HG02571 (cell line): ENCODE data around the gene CYP46A1.

Experiments
- ATAC-seq: cut with Tn5 transposase; IDR thresholded peaks from one replicate; pipeline ENCODE4 v1.9.1; 2021; ENCODE audit warnings: mild to moderate bottlenecking, moderate library complexity; ENCODE audit not compliant: unreplicated experiment

CYP46A1 gene

DNA sequence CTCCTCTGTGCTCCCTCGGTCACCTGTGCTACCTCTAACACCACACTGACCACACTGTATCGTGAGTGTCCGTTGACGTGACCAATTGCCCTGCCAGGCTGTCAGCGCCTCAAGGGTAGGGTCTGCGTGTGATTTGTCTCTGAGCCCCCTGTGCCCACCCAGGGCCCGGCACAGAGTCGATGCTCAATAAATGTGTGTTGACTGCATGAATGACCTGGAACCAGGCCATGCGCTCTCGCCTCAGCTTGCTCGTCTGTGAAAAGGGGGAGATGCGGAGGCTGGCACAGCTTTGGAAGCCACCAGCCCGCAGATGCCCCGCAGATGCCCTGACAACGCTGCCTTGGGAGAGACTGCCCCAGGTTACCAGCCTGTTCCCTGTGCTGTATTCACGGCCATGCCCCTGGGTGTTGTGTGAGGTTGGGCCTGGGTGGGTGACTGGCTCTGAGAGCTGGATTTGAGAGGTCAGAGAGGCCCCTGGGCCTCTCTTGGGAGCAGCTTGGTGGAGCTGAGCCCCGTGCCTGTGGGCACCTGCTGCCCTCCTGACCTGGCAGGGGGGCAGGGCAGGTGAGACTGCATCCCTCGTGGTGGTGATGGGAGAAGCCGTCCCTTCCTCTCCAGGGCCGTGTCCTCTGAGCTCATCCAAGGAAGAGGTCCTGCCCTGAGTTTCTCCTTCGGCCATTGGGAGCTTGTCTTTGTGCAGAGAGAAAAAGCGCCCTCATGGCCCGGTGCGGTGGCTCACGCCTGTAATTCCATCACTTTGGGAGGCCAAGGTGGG is 43.2 kb downstream of the CYP46A1 start:
- ATAC-seq: no peak

DNA sequence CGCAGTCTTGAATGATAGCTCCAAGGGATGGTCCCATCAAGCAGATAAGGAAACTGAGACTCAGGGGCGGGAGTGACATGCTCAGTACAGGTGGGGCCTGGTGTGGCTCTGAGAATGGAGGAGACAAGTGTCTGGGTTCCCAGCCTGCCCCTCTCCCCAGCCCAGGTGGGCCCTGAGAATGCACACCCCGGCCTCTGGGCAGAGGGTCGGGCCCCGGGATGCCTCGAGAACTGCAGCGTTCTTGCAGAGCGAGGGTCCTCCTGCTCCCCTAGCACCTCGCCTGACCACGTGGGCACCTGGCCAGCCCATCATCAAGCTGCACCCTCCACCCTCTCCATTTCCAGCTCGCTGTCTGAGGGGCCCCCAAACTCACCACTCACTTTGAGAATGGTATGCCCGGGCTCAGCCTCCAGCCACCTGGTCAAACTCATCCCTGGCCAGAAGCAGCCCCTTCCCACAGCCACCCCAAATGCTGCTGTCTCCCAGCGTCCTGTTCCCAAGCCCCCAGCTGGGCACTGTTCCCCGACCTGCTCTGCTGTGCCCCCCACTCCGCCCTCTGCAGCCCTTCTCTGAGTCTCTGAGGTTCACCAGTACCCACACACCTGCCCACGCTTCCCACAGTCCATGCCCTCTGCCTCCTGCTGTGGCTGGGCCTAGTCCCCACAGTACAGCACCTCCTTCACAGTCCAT is 44.3 kb downstream of the CYP46A1 start:
- ATAC-seq: no peak

DNA sequence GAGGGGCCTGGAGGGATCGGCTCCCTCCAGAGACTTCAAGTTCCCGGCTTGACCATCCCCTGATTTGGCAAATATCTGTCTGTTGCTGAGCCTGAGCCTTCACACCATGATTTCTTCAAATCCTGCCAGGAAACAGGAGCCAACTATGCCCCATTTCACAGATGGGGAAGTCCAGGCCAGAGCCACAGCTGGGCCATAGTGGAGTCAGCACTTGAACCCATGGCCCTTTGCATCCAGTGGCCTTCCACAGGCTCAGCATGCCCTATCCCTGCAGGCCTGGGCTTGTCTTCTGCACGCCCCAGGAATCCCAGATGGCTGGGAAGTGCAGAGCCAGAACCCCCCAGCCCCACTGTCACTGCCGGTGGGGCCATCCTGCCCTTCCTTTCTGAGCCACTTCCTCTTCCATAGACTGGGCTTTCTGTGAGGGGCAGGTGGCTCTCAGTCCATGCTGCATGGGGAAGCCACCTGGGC is 44.9 kb downstream of the CYP46A1 start:
- no peak for ATAC-seq

DNA sequence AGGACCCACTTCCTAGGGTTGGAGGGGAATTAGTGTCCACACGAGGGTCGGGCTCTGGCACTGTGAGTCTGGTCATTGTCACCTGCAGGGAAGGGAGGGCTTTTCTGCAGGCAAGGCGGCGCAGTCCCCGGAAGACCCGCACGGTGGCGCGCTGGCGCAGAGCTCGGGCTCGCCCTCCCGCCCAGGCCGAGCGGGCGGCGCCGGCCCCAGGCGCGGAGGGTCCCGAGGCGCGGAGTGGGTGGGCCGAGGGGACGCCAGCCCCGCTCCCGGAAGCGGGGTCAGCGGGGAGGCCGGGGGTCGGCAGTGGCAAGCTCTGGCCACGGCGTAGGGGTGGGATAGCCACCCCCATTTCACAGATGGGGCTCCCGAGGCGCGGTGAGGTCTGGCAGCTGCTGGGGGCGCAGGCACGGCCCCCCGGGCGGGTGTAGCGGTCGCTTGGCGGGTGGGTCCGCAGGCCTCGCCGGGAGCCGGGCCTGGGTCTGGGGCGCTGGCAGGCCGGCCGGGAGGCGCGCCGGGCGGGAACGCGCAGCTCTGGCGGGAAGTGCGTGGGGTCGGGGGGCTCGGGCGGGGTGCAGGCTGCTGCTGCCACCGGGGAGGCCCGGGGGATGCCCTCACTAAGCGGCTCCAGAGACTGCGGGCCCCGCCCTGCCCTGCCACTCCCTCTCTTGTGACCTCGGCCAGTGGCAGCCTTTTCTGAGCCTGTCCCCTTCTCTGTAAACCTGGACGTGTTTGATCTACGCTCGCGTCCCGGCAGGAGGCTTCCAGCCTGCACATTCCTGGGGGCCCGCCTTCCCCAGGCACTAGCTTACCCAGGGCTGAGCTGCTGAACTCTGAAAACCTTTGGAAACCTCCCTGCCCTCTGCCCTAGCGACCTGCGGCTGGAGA is 46.1 kb downstream of the CYP46A1 start:
- ATAC-seq: no peak

DNA sequence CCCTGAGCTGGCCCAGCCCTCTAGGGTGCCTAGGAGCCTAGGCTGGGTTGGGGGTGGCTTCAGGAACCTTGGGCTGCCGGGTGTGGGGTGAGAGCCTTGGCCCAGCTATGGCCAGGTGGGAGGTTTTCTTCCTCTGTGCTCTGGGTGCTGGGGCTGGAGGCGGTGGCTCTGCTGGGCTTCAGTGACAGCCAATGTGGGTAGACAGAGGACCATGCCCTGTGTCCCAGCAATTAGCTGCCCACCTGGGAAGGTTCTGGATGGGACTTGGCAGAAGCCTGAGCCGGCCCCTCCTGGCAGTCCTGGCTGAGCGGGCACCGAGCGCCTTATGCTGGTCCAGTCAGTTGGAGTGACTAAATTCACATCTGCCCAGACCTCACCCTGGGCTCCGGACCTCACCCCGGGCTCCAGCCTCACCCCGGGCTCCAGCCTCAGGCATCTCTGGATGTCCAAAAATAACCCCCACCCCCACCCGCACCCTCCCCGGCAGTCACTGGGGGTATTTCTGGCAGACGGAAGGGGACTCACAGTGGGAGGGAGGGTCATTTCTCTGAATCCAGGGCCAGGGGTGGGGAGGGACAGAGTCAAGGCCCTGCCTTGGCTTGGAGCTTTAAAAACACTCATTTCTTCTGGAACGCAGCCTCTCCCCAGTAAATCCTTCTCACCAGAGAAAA is 46.9 kb downstream of the CYP46A1 start:
- ATAC-seq: no peak

DNA sequence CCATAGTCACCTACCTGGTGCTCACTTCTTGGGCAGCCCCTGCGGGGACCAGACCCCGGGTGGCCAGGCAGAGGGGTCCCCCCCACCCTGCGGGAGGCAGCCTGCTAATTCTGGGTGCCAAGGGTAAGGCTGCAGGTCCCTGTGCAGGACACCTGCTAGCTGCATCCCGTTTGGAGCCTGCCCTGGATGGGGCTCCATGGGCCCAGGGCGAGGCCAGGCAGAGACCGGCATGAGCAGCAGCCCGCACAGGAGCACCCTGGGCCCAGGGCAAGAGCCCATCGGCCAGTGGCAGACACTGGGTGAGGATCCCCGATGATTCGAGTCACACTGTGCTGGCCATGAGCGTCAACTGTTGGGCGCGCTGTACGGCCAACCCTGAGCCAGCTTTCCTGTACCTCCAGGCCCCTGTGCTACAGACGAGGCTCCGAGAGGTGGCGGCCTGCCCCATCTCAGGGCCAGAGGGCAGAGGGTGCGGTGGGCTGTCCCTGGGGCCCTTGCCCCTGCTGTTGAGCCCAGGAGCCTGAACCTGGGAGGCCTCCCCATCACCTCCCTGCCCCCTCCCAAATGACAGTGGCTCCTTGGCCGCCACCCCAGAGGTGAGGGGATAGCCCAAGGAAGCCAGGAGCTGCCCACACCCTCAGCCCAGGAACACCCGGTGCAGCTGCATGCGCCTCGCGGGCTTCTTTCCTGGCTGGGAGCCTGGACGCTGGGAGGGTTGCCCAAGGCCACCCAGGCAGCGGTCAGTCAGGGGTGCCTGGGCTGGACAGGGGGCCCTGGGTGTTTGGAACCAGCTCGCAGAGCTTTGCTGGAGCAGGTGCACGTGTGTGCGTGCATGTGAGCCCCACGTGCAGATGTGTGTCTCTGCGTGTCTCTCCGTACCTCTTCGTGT is 47.7 kb downstream of the CYP46A1 start:
- ATAC-seq: no peak

DNA sequence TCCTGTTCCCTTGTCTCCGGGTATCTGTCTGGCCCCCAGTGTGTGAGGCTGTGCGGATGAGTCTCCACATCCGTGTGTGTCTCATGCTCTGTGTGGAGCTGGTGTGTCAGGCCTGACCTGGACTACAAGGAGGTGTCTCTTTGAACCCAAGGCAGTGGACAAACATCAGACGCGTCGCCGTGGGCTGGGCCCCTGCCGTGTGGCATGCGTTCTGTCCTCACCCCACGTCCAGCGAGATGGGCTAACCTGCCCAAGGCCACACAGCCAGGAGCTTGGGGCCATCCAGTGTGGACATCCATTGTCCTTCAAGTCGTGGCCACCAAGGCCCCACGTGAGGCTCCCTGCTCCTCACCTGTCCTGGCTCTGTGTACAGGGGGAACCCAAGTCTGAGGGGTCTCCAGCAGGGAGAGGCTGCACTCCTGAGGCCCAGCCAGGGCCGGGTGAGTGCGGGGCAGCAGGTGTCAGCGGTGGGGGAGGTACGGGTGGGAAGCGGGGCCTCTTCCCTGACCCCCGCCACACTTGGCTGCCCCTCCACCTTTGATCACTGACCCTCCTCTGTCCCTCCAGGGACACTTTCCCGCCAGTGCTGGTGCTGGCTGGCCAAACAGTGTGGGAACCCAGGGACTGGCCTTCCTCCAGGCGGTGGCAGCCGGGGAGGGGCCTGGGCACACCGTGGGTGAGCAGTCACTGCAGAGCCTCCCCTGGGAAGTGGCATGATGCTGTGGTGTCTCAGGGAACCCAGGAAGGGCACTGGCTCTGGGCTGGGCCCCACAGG is 48.5 kb downstream of the CYP46A1 start:
- ATAC-seq: no peak

DNA sequence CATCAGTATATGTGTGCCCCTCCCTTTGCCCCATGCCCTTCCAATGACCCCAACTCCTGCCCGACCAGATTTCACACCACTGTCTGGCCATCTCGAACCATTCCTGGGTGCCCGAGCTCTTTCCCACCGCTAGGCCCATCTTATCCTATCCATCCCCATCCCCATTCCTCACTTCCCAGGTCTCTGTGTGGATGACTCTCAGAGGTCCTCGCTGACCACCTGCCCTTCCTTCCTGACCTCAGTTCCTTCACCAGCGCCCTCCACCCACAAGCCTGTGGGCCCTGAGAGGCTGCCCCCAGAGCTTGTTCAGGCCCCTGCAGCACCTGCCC is 49.1 kb downstream of the CYP46A1 start:
- no peak for ATAC-seq

DNA sequence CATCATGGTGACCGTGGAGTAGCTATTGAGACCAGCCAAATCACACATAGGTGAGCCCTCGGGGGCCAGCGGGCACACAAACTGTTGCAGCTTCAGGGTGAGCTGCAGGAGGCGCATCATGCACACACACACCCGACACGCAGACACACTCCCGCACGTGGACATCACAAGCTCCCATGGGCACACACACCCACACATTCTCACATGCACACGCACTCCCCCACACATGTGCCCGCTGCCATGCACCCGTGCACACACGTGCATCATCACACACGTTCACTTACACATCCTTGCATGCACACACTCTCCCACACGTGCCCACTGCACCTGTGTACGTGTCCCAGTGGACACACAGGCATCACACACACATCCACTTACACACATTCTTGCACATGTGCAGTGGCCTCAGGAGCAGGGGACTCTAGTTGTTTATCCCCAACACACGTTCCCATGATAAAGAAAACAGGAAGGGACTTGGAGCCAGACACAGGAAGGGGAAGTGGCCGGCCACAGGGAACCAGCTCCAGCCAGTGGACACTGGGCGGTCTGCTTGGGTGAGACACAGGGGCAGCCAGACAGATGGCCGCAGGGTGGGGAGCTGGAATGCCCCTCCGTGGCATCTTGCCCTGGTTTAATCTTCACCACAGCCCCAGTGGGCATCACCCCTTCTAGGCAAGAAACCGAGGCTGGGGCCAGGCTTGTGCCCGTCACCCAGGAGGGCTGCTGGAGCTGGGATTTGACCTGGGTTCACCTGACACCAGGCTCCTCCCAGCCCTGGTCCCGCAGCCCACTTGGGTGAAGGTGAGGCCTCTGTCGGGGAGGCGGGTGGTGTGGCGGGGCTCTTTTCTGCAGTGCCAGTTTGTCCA is 49.7 kb downstream of the CYP46A1 start:
- ATAC-seq: no peak

DNA sequence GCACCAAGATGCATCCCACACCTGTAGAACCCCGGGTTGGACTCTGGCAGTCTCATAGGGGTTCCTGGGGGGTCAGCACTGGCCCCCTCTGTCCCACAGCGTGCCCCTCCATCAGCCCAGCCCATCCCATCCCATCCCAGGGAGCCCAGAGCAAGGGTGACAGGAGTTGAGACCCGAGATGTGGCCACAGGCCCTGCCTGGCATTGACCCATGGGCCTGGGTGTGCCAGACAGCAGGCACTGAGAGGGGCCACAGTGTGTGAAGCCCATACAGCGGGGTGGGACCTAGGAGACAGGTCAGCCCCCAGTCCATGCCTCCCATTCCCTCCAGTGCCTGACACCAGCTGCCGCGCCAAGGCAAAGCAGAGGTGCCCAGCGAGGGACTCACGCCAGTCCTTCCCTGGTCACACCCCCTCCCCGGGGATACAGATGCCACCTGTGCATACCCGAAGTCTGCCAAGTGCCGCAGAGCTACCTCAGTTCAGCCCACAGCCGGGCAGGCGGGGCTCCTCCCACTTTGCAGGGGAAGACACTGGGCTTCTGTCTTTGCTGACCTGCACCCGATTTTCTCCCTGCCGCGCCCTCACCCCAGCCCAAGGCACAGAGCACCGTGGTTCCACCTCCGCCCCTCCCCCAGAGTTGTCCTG is 50.4 kb downstream of the CYP46A1 start:
- no peak for ATAC-seq

DNA sequence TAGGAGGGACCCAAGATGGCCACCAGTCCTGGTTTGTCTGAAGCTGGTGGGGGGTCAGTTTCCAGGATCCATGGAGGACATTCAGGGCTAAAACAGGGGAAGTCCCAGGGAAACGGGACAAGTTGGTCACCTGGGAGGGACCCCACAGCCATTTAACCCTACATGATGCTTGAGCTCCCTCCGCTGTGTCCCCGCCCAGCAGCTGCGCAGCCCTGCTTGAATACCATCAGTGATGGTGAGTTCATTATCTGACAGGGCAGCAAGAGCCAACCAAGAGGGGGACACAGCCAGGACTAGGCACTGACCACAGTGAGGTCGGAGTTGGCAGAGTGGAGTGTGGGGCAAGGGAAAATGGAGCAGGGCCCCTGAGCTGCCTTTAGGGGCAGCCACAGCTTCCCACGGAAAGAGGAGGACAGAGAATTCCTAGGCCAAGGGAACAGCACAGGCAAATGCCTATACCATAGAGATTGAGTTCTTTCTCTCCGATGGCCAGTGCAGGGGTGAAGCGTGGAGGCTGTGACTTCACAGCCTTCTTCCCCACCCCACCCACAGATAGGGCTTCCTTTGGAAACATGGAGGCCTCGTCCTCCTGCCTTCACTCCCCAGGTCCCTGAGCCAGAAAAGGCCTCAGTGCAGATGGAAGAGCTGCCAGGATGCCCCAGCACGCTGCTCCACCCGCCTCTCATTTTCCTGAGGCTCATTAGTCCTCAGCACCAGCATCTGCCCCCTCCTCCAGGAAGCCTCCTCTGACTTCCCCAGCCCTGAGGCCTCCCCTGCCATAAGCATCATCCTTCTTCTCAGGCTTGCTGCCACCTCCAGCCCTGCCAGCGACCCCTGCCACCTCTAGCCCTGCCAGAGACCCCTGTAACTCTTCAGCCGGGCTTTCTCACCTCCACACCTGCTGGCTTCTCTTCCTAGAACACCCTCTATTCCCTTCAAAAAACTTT is 51.4 kb downstream of the CYP46A1 start:
- ATAC-seq: no peak

DNA sequence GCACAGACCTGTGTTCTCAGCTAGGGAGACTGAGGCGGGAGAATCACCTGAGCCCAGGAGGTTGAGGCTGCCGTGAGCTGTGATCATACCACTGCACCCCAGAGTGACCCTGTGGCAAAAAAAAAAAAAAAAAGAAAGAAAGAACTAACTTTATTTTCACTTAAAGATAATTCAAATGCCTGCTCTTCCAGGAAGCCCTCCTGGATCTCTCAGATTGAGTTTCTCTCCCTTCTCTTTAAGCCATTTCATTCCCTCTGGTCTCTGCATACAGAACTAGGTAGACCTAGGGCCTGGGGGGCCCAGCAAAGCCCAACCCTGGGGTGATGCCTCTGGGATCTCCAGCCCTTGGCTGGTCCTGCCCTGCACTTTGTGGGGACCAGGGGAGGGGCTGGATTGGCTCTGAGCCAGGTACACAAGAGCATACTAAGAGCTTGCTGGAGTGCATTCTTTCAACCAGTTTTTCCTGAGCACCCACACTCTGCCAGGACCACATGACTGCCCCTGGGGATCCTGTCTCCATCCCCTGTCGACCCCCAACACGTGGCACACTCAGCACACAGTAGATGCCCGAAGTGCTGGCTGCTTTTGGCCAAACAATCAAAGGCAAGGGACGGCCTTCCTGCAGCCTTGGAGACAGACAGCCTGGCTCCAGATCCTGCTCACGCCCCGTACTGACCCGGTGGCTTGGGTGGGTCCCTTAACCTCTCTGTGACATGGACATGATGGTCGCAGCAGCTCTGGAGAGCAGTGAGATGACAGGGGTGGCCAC is 52.7 kb downstream of the CYP46A1 start:
- no peak for ATAC-seq

DNA sequence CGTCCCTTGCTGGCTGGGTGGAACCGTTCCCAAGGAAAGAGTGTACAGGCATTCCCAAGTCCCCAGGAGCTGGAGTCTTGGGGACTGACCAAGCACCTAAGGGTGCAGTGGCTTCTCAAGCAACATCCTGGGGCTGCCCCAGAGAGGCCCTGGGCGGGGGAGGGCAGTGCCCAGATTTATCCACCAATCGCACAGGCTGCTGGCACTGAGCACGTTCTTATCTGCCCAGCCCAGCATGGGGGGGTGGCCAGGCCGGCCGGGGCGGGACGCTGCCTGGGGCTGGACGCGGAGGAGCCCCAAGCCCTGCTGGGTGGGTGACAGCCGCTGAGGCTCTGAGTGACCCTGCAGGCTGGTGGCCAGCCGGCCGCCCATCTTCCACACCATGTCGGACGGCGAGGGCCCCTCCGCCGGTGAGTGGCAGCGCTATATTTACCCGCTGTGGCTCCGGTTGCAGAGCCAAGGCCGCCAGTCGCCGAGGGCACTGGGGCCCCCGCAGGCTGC is 53.4 kb downstream of the CYP46A1 start:
- ATAC-seq: no peak

DNA sequence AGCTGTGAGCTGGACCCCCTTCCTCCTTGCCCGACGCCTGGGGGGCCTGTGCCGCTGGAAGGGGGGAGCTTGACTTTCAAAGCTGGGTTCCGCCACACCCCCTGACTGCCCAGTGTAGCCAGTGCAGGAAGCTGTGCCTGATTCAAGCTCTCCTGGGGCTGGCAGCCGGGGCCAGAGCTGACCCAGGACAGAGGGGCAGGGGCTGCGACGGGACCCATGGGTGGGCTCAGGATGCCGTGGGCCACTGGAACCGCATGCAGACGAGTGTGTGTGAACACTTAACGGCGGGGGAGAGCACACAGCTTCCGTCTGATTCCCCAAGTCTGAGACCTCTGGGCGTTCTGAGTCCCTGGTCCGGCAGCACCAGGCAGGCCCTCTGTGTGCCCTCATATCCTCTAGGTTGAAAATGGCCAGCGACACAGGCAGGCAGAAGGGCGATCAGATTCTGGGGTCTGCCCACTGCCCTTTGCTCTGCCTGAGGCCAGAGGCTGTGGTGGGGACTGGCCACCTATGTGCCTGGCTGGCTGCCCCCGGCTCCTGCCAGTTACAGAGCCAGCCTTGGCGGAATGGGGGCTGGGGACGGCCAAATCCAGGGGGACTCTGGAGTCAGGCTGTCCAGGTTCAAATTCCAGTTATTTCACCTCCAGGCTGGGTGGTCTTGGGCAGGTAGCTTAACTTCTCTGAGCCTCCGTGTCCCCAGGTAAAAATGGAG is 54.0 kb downstream of the CYP46A1 start:
- ATAC-seq: no peak

DNA sequence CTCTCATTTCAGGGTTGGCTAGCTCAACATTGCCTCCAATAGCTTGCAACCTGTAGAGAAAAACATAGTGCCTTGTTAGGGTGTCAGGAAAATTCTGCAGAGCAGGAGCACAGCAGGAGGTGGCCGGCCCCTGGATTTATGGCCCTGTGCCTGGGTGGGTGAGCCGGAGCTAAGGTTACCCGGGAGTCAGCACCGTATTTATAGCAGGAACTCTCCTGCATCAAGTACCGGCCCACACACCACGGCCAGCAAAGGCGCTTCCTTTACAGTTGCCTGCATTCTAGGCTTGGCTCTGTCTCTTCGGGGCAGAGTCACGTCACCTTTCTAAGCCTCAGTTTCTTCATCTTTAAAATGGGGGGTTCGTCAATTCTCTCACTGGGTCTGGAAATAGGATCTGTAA is 56.3 kb downstream of the CYP46A1 start:
- ATAC-seq: no peak
